Heart left ventricle (tissue), 16 donors: ENCODE measurements around the gene BDP1. TPM values are rescaled to one million over a fixed set of nuclear protein-coding genes. Genes with fewer than 3 reads are reported as not detected.
"Not testable (repeated sequence)": the region's sequence is repeated elsewhere in the genome, so short reads cannot be mapped to it uniquely, and the experiment has no call there.

ENCODE experiments used
- ATAC-seq, 4 donors: fragments of 200-7000 bp; cut with Tn5 transposase; one replicate each; pipeline ENCODE4 v1.9.1; 2020 to 2022; ENCODE audit warnings: moderate library complexity in 4 of 4, mild to moderate bottlenecking in 3 of 4, moderate number of reproducible peaks in 1 of 4
- DNase-seq, 5 donors: peaks; one replicate each; pipeline ENCODE4 v3.0.0-alpha.2; 2020
- H3K27ac ChIP-seq, 12 donors: fragments of 200-600 bp; sonication (generic) in 4 of 12; one replicate each; pipeline versions ENCODE4 v1.5.0 to v1.8.0; 2016 to 2022; ENCODE audit warnings: mild to moderate bottlenecking in 2 of 12
- H3K27me3 ChIP-seq, 9 donors: fragments of 200-600 bp; sonication (generic) in 2 of 9; one replicate each; pipeline versions ENCODE4 v1.5.1 to v1.8.0; 2016 to 2022; ENCODE audit warnings: mild to moderate bottlenecking in 3 of 9
- H3K36me3 ChIP-seq, 9 donors: fragments of 200-600 bp; sonication (generic) in 2 of 9; one replicate each; pipeline versions ENCODE4 v1.5.0 to v1.8.0; 2018 to 2022; ENCODE audit warnings: mild to moderate bottlenecking in 2 of 9
- H3K4me1 ChIP-seq, 12 donors: fragments of 200-600 bp; sonication (generic) in 4 of 12; one replicate each; pipeline versions ENCODE4 v1.5.0 to v1.8.0; 2016 to 2022; ENCODE audit warnings: mild to moderate bottlenecking in 3 of 12
- H3K4me3 ChIP-seq, 12 donors: fragments of 200-600 bp; sonication (generic) in 4 of 12; one replicate each; pipeline versions ENCODE4 v1.5.0 to v1.8.0; 2017 to 2022; ENCODE audit warnings: mild to moderate bottlenecking in 9 of 12, moderate library complexity in 4 of 12
- H3K9me3 ChIP-seq, 12 donors: fragments of 200-600 bp; sonication (generic) in 4 of 12; one replicate each; pipeline versions ENCODE4 v1.5.0 to v1.8.0; 2016 to 2022; ENCODE audit warnings: mild to moderate bottlenecking in 1 of 12
- POLR2A ChIP-seq, 2 donors: fragments of 450-650 bp; IDR thresholded peaks; one replicate each; pipeline ENCODE4 v1.6.1; 2017; ENCODE audit warnings: antibody characterized with exemption in 2 of 2, mild to moderate bottlenecking in 2 of 2, moderate library complexity in 2 of 2
- WGBS, 4 donors: extraction: QIAGEN DNeasy Blood & Tissue Kit in 2 of 4; methylation state at CpG; one replicate each; pipeline versions ENCODE4 v1.1.5 to v1.1.7; 2013 to 2018; 5-methylcytosine and 5-hydroxymethylcytosine counted together
- intact Hi-C, 10 donors: fragments of 100-400 bp; cut with DNase I; formaldehyde crosslinking; loops; one replicate each; pipeline versions ENCODE4 v1.11.1 to v1.14.2; 2022
- polyA plus RNA-seq, 2 donors: library from polyadenylated mRNA; stranded (reverse); fragments of 200-250 nt; gene quantifications; one replicate each; pipeline ENCODE4 v1.2.3, GENCODE V29; 2013
- total RNA-seq, 9 donors: library from RNA; depleted of rRNA in 2 of 9; stranded (reverse); fragments of >200 nt in 2 of 9; fragmentation: NEBNext Ultra II Directional in 3 of 9; extraction: Animal tissue kit (Norgen Biotek cat#: 25700) in 3 of 9; gene quantifications; one replicate each; pipeline versions ENCODE4 v1.1.0 to v1.2.4, GENCODE V29; 2016 to 2023
- TF ChIP-seq, protein P1 (sequence below), 12 donors: fragments of 200-600 bp; sonication (generic) in 4 of 12; IDR thresholded peaks; one replicate each; pipeline versions ENCODE4 v1.5.0 to v1.8.0; 2018 to 2022; ENCODE audit warnings: antibody characterized with exemption in 12 of 12, mild to moderate bottlenecking in 5 of 12
- donor health status: ischemic (EF 13 %, LVEDD 7.1; RV severe dilation, severe dysfunction).
- donor health status: healthy with polysubstance abuse.
- donor health status: DM: no; HTN: yes; CAD: no.
- donor health status: DM: no; HTN: no; CAD: no.
- donor health status: ischemic (EF 25% LVEDD 6.9; RV normal size, moderate dysfunction).
- donor health status: ischemic (EF 25% LVEDD 5.7; RV mildly dilated, moderate dysfunction).
- donor health status: healthy.
- donor health status: DM: yes; HTN: yes; CAD: no.
- donor health status: ischemic (EF 35%, LVEDD 5.7; RV mildly dilated, moderate dysfunction).
- donor health status: nonischemic (EF 11% LVEDD 7.7; RV severe dilation, severe dysfunction).
- donor health status: DM: yes; HTN: yes; CAD: no.
- donor health status: PGD.
- donor health status: ischemic (EF 29% LVEDD 5.4; RV normal size, mild dysfunction).
- donor health status: nonischemic (EF 23%, LVEDD 6.1; RV moderate dilation, normal function).

Gene BDP1
- total and polyA plus RNA-seq, 11 donors = 9.9 to 18.3 (median 16.6) TPM

DNA sequence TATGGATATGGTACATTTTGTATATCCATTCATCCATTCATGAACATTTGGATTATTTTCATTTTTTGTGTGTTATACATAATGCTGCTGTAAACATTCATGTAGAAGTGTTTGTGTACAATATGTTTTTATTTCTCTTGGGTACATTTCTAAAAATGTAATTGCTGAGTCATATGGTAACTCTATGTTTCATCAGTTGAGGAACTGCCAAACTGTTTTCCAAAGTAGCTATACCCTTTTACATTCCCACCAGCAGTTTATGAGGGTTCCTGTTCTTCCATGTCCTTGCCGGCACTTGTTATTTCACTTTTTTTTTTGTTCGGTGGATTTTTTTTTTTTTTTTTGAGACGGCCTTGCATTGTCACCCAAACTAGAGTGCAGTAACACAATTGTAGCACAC lies 77.7 kb downstream of the BDP1 start:
- Histone ChIP-seq H3K9me3 (no peaks in the 10 kb centered on the region), H3K4me3 (peak overlapping the region in 1 of 12 donors; percentile 7), H3K27ac (peak overlapping the region in 4 of 12 donors; percentile 21 to 74 (median 28)), H3K36me3 (peaks cover 0 to 86% (median 51%) of the 10 kb centered on the region in 9 donors), H3K27me3 (no peaks in the 10 kb centered on the region), H3K4me1 (peaks cover 0 to 13% (median 0%) of the 10 kb centered on the region in 12 donors)
- no peak for DNase-seq
- intact Hi-C loops = loop anchor here in 1 of 10 donors (10.0 kb wide), 1 partner anchor 68 kb away; no protein-coding TSS in a partner anchor
- TF ChIP-seq POLR2A (IDR thresholded peaks at IDR 0.05) = no peak
- TF ChIP-seq, protein P1, sequence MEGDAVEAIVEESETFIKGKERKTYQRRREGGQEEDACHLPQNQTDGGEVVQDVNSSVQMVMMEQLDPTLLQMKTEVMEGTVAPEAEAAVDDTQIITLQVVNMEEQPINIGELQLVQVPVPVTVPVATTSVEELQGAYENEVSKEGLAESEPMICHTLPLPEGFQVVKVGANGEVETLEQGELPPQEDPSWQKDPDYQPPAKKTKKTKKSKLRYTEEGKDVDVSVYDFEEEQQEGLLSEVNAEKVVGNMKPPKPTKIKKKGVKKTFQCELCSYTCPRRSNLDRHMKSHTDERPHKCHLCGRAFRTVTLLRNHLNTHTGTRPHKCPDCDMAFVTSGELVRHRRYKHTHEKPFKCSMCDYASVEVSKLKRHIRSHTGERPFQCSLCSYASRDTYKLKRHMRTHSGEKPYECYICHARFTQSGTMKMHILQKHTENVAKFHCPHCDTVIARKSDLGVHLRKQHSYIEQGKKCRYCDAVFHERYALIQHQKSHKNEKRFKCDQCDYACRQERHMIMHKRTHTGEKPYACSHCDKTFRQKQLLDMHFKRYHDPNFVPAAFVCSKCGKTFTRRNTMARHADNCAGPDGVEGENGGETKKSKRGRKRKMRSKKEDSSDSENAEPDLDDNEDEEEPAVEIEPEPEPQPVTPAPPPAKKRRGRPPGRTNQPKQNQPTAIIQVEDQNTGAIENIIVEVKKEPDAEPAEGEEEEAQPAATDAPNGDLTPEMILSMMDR (IDR thresholded peaks at IDR 0.05) = no peak
- peak in 1 of 4 donors; percentile 59 for ATAC-seq
- WGBS, 4 donors = 78 to 92% (median 89%) methylated on average over 3 of the region's 3 CpGs

DNA sequence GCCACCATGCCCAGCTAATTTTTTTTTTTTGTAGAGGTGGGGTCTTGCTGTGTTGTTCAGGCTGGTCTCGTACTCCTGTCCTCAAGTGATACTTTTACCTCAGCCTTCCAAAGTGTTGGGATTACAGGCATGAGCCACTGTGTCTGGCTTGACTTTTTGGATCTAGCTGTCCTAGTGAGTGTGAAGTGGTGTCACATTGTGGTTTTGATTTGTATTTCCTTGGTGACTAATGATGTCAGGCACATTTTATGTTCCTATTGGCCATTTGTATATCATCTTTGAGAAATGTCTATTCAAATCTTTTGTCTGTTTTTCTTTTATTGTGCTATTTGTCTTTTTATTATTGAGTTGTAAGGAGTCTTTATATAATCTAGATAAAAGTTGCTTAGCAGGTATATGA lies 78.2 kb downstream of the BDP1 start:
- ATAC-seq = peak; percentile 67 to 84 (median 82)
- H3K27me3 ChIP-seq = no peaks in the 10 kb centered on the region
- intact Hi-C loops = loop anchor here in 1 of 10 donors (10.0 kb wide), 1 partner anchor 69 kb away; no protein-coding TSS in a partner anchor
- H3K36me3 ChIP-seq = peaks cover 0 to 89% (median 55%) of the 10 kb centered on the region in 9 donors
- WGBS, 4 donors = 80 to 100% (median 95%) methylated on average over 1 of the region's 1 CpG
- peak overlapping the region in 4 of 12 donors; percentile 21 to 74 (median 28) for H3K27ac ChIP-seq
- H3K4me3 ChIP-seq = peak overlapping the region in 1 of 12 donors; percentile 7
- DNase-seq = no peak
- no peaks in the 10 kb centered on the region for H3K9me3 ChIP-seq
- TF ChIP-seq, protein P1 (IDR thresholded peaks at IDR 0.05) = no peak
- no peak for TF ChIP-seq POLR2A (IDR thresholded peaks at IDR 0.05)
- peaks cover 0 to 13% (median 0%) of the 10 kb centered on the region in 12 donors for H3K4me1 ChIP-seq

DNA sequence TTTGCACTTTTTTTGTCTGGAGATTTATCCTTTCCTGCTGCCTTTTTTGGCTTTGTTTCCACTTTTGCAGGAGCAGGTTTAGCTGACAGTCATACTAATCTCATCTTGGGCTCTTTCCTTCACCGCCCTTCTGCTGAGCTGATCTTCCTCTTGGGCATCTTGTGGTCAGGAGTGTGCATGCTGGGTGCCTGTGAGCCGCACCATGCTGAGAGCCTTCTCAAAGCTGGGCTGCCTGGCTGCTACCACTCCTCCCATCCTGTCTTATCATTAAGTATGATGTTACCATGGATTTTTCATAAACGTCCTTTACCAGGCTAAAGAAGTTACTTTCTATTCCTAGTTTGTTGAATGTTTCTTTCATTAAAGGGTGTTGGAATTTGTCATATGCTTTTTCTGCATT lies 82.2 kb downstream of the BDP1 start:
- TF ChIP-seq POLR2A (IDR thresholded peaks at IDR 0.05) = no peak
- TF ChIP-seq, protein P1 (IDR thresholded peaks at IDR 0.05) = no peak
- H3K27me3 ChIP-seq = no peaks in the 10 kb centered on the region
- intact Hi-C loops = loop anchor here in 1 of 10 donors (10.0 kb wide), 1 partner anchor 73 kb away; no protein-coding TSS in a partner anchor
- no peak overlapping the region for H3K4me3 ChIP-seq
- peaks cover 0 to 13% (median 0%) of the 10 kb centered on the region in 12 donors for H3K4me1 ChIP-seq
- no peak overlapping the region for H3K27ac ChIP-seq
- DNase-seq = no peak
- whole genome bisulfite sequencing, 4 donors = 72 to 80% (median 79%) methylated on average over 3 of the region's 3 CpGs
- H3K9me3 ChIP-seq = no peaks in the 10 kb centered on the region
- ATAC-seq = no peak
- H3K36me3 ChIP-seq = peaks cover 0 to 91% (median 79%) of the 10 kb centered on the region in 9 donors

DNA sequence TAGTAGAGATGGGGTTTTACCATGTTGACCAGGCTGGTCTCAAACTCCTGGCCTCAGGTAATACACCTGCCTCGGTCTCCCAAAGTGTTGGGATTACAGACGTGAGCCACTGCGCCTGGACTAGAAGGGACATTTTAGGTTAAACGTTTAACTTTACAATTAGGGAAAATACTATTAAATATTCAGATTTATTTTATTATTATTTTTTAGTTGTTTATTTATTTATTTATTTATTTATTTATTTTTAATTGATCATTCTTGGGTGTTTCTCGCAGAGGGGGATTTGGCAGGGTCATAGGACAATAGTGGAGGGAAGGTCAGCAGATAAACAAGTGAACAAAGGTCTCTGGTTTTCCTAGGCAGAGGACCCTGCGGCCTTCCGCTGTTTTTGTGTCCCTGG lies 95.4 kb downstream of the BDP1 start:
- H3K27me3 ChIP-seq, H3K4me3 ChIP-seq, ATAC-seq, H3K27ac ChIP-seq, DNase-seq, H3K9me3 ChIP-seq, H3K4me1 ChIP-seq: not testable (repeated sequence)
- peaks cover 0 to 94% (median 84%) of the 10 kb centered on the region in 9 donors for H3K36me3 ChIP-seq
- intact Hi-C loops = loop anchor here in 1 of 10 donors (5.0 kb wide), 1 partner anchor 49 kb away; no protein-coding TSS in a partner anchor
- WGBS, 4 donors = 95 to 99% (median 97%) methylated on average over 7 of the region's 7 CpGs

DNA sequence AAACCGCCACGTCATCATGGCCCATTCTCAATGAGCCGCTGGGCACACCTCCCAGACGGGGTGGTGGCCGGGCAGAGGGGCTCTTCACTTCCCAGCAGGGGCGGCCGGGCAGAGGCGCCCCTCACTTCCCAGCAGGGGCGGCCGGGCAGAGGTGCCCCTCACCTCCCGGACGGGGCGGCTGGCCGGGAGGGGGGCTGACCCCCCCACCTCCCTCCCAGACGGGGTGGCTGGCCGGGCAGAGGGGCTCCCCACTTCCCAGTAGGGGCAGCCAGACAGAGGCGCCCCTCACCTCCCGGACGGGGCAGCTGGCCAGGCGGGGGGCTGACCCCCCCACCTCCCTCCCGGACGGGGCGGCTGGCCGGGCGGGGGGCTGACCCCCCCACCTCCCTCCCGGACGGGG lies 96.1 kb downstream of the BDP1 start:
- 95 to 100% (median 97%) methylated on average over 10 to 21 of the region's 27 CpGs for WGBS, 4 donors
- H3K27me3 ChIP-seq, H3K4me1 ChIP-seq, H3K4me3 ChIP-seq, DNase-seq, ATAC-seq, H3K27ac ChIP-seq, H3K9me3 ChIP-seq: not testable (repeated sequence)
- intact Hi-C loops = loop anchor here in 1 of 10 donors (5.0 kb wide), 1 partner anchor 49 kb away; no protein-coding TSS in a partner anchor
- peaks cover 0 to 94% (median 82%) of the 10 kb centered on the region in 9 donors for H3K36me3 ChIP-seq

DNA sequence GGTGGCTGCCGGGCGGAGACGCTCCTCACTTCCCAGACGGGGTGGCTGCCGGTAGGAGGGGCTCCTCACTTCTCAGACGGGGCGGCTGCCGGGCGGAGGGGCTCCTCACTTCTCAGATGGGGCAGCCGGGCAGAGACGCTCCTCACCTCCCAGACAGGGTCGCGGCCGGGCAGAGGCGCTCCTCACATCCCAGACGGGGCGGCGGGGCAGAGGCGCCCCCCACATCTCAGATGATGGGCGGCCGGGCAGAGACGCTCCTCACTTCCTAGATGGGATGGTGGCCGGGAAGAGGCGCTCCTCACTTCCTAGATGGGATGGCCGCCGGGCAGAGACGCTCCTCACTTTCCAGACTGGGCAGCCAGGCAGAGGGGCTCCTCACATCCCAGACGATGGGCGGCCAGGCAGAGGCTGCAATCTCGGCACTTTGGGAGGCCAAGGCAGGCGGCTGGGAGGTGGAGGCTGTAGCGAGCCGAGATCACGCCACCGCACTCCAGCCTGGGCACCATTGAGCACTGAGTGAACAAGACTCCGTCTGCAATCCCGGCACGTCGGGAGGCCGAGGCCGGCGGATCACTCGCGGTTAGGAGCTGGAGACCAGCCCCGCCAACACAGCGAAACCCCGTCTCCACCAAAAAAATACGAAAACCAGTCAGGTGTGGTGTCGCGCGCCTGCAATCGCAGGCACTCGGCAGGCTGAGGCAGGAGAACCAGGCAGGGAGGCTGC lies 96.7 kb downstream of the BDP1 start:
- WGBS, 4 donors = 96 to 98% (median 97%) methylated on average over 25 to 53 of the region's 53 CpGs
- not testable (repeated sequence) for H3K4me3 ChIP-seq, DNase-seq, H3K4me1 ChIP-seq, H3K9me3 ChIP-seq, H3K27ac ChIP-seq, H3K27me3 ChIP-seq, ATAC-seq
- intact Hi-C loops = loop anchor here in 1 of 10 donors (5.0 kb wide), 1 partner anchor 50 kb away; no protein-coding TSS in a partner anchor
- peaks cover 0 to 94% (median 82%) of the 10 kb centered on the region in 9 donors for H3K36me3 ChIP-seq
